Astrocyte of the spinal cord (primary cell): ENCODE results near the gene ERFL.

Source experiments
- DNase-seq: peaks from one replicate; pipeline ENCODE4 v3.0.0; 2011; ENCODE audit warnings: low read depth, low spot score
- H3K4me3 ChIP-seq: 2 replicates; pipeline ENCODE4 v1.5.1; 2011; ENCODE audit warnings: low read depth, mild to moderate bottlenecking, low read length, moderate library complexity
- in situ Hi-C: cut with HindIII; loops from 2 replicates; pipeline ENCODE4 v1.10.0; 2017; ENCODE audit warnings: low sequenced_read_pairs
- TF ChIP-seq, protein P1 (sequence below): IDR thresholded peaks from 2 replicates; pipeline ENCODE4 v1.5.1; 2012; ENCODE audit warnings: low read depth, mild to moderate bottlenecking, low read length, inconsistent platforms

The ERFL gene

DNA sequence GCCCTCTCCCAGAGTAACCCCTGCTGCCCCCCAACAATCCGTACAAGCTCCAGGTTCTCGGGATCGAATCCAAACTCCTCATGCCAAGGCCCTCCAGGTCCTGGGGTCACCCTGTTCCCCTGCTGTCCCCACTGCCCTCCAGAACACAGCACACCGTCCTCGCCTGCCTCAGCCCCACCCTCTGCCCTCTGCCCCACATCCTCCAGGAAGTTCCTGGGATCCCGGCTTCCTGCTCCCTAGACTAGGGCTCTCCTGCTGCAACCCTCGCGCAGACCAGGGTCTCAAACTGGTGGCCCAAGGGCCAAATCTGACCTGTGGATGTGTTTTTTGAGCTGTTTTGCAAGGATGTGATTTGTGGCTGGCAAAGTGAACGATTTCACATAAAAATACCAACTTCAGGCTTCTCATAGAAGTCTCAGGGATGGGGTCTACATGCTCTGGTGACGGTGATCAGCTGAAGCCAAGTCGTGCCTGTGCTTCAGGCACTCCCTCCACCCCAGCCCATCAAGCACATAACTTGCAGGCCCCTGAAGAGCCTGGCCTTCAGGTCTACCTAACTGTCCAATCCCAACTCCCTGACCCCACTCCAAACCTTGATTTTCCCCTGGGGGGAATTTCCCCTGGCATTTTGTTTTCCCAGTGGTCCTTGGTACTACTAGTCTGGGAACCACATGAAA lies 29.1 kb upstream of the ERFL start:
- TF ChIP-seq, protein P1, sequence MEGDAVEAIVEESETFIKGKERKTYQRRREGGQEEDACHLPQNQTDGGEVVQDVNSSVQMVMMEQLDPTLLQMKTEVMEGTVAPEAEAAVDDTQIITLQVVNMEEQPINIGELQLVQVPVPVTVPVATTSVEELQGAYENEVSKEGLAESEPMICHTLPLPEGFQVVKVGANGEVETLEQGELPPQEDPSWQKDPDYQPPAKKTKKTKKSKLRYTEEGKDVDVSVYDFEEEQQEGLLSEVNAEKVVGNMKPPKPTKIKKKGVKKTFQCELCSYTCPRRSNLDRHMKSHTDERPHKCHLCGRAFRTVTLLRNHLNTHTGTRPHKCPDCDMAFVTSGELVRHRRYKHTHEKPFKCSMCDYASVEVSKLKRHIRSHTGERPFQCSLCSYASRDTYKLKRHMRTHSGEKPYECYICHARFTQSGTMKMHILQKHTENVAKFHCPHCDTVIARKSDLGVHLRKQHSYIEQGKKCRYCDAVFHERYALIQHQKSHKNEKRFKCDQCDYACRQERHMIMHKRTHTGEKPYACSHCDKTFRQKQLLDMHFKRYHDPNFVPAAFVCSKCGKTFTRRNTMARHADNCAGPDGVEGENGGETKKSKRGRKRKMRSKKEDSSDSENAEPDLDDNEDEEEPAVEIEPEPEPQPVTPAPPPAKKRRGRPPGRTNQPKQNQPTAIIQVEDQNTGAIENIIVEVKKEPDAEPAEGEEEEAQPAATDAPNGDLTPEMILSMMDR = no peak
- no peak overlapping the region for H3K4me3 ChIP-seq
- in situ Hi-C loops = no loop called here
- no peak for DNase-seq

DNA sequence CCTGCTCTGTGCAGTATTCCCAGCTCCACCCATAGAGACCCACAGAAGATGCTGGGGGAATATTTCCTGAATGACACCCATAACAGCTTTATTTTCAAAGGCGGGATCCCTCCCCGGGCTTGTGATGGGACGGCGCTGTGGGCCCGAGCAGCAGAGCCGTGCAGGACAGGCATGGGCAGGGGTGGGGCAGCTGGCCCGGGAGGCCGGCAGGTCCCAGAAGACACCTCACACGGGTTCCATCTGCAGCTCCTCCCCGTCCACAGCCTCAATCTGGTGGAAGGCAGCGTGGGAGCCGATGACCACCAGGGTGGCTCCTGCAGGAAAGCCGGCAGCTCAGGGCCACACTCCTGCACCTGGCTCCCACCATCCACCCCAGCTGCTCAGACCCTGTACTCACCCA lies 28.4 kb upstream of the ERFL start:
- no peak for DNase-seq
- TF ChIP-seq, protein P1 = no peak
- H3K4me3 ChIP-seq = no peak overlapping the region
- in situ Hi-C loops = no loop called here

DNA sequence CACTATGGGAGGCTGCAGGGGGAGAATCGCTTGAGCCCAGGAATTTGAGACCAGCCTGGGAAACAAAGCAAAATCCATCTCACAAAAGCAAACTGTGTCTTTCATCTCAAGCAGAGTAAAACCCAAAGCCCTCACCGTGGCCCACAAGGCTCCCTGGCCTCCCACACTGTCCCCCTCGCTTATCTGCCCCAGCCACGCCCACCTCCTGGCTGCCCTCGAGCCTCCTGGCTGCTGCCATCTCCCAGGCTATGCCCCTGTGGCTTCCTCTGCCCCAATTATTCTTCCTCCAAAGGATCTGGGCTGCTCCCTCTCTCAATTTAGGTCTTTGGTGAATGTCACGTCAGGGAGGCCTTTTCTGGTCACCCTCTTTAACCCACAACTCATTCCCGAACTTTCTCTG lies 27.3 kb upstream of the ERFL start:
- TF ChIP-seq, protein P1 = no peak
- H3K4me3 ChIP-seq = no peak overlapping the region
- in situ Hi-C loops = no loop called here
- no peak for DNase-seq

DNA sequence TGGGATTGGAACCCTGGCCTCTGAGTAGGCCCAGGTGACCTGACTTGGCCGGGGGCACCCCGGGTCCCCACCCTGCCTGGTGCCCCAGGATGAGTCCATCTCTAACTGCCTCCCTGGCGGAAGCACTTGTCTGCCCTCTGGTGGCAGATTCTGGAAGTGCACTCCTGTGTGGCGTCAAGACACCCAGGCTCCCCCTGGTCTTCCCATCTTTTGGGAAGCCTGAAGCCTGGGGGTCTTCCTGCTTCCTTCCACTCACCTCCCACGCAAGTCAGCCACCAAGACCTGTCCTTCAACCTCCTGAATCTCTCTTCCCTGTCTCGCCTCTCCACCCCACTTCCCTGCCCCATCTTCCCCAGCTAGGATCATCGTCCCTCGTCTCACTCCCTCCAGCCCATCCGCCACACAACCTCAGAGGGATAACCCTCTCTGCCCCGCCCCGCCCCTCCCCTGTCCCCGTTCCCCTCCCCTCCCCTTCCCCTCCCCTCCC lies 23.5 kb upstream of the ERFL start:
- no peak overlapping the region for H3K4me3 ChIP-seq
- peak; percentile 63 for DNase-seq
- in situ Hi-C loops = no loop called here
- TF ChIP-seq, protein P1 = peak; percentile 99

DNA sequence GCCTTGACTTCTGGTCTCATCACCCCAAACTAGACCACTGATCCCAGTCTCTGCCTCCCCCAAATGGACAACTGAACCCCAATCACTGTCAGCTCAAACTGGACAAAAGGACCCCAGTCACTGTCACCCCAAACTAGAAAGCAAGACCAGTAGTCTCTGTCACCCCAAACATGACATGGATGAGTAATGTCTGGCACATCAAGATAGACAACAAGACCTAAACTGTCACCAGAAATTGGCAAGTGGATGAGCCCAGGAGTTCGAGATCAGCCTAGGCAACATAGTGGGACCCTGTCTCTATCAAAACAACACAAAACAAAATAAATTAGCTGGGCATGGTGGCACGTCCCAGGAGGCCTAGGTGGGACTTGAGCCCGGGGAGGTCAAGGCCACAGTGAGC lies 18.8 kb upstream of the ERFL start:
- no peak for DNase-seq
- in situ Hi-C loops = no loop called here
- TF ChIP-seq, protein P1 = no peak
- no peak overlapping the region for H3K4me3 ChIP-seq

DNA sequence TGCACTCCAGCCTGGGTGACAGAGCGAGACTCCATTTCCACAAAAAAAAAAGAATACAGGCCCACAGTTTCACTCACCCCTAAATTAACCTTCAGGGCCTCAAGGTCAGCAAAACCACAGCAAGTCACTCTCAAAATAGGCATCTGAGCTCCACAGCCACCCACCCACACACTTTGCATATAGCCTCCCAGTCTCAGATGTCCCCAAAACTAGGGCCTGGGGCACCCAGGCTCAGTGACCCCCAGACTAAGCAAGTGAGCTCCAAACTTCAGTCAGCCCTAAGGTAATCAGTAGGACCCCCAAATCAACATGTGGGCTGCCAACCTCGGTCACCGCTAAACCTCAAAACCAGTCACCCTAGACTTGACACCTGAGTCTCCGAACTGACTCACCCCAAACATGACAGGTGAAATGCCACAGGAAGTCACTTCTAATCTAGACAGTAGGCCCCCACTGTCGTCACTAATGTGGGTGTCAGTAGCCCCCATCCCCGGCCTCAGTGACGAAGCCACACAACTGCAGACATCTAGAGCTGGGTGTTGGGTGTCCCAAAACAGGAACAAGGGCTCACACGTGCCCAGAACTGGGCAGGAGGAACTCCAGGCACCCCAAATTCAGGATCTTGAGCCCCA lies 17.0 kb upstream of the ERFL start:
- no peak overlapping the region for H3K4me3 ChIP-seq
- in situ Hi-C loops = no loop called here
- TF ChIP-seq, protein P1 = no peak
- DNase-seq = no peak
